SU-DHL-6 (cell line): ENCODE data around the gene RCAN3.

Experiments used
- CTCF ChIP-seq: fragments of 200-600 bp; sonication (generic); IDR thresholded peaks from one replicate; pipeline ENCODE4 v1.5.1; 2017; ENCODE audit warnings: antibody characterized with exemption, mild to moderate bottlenecking, low read length, moderate library complexity; ENCODE audit not compliant: insufficient read depth, poor library complexity, severe bottlenecking
- EZH2phosphoT487 ChIP-seq: fragments of 200-600 bp; sonication (generic), shearing (Covaris generic); conservative IDR thresholded peaks from 2 replicates; pipeline ENCODE4 v1.6.1; 2018; ENCODE audit warnings: mild to moderate bottlenecking, antibody characterized with exemption, low read length, moderate library complexity, mixed read lengths

- TF ChIP-seq CTCF (no peak), EZH2phosphoT487 (no peak)
These were observed 18.4 kb upstream of the RCAN3 start for GRCh38 chr1:24484199-24484598.
